ENCODE data around the gene RAB35. TPM values are rescaled to one million over a fixed set of nuclear protein-coding genes. Genes with fewer than 3 reads are reported as not detected.

The RAB35 gene
- total and polyA plus RNA-seq, 2 of the 4 experiments (the other 2 are of a cell fraction), result 32.6 to 49.6 TPM

- no peaks in the 10 kb centered on the region for H3K79me1 ChIP-seq (ENCODE audit: low read depth in 1 of 2, low read length in 2 of 2)
- H2AFZ ChIP-seq (replicated peaks; ENCODE audit: low read length, poor library complexity), result peak overlapping the region; percentile 14
- 71% methylated on average over 2 of the region's 18 CpGs; no CpG with 5 or more reads in 1 of the 2 experiments for WGBS, 2 experiments (ENCODE audit: extremely low coverage in 2 of 2, insufficient read length in 1 of 2)
- no peak overlapping the region for H2BK15ac ChIP-seq (ENCODE audit: low read depth, low read length)
- no peaks in the 10 kb centered on the region for H3K4me1 ChIP-seq (ENCODE audit: control insufficient read depth, insufficient read depth, low read length)
- no peak overlapping the region for H4K91ac ChIP-seq (ENCODE audit: insufficient read depth, low read depth, low read length)
- no TSS peak for BruUV-seq (replicated peaks)
- H3K23ac ChIP-seq (ENCODE audit: low read depth, low read length), result no peak overlapping the region
- no peak for ATAC-seq (ENCODE audit: low read depth)
- no peak overlapping the region for H3K9ac ChIP-seq (ENCODE audit: low read depth, low read length)
- CTCF ChIA-PET, result interaction anchor here (1.7 kb wide), 1 partner anchor 14 kb away, joined by 3 read pairs; no protein-coding TSS in a partner anchor
- TF ChIP-seq MAZ (IDR thresholded peaks at IDR 0.05; ENCODE audit: borderline replicate concordance, low read depth, low read length) (no peak), FOS (IDR thresholded peaks at IDR 0.05; ENCODE audit: low read depth, low read length) (no peak), MXI1 (IDR thresholded peaks at IDR 0.05; ENCODE audit: borderline replicate concordance, low read depth, low read length) (no peak), BHLHE40 (IDR thresholded peaks at IDR 0.05; ENCODE audit: low read depth, low read length) (no peak), CHD1 (IDR thresholded peaks at IDR 0.05; ENCODE audit: low read depth, low read length) (no peak), CTCF (conservative IDR thresholded peaks at IDR 0.05; ENCODE audit: low read depth, low read length) (no peak), POLR2A (IDR thresholded peaks at IDR 0.05; ENCODE audit: low read depth, low read length) (no peak), CEBPB (IDR thresholded peaks at IDR 0.05; ENCODE audit: low read depth, low read length) (no peak)
- in situ Hi-C loops (cut with MboI; ENCODE audit: low sequenced_read_pairs), result no loop called here
- no peaks in the 10 kb centered on the region for H3K36me3 ChIP-seq (ENCODE audit: control insufficient read depth, insufficient read depth, low read length)
- no peak overlapping the region for H2BK5ac ChIP-seq (ENCODE audit: low read depth, low read length, poor library complexity, severe bottlenecking)
- intact Hi-C loops (cut with micrococcal nuclease), result no loop called here
- H3K9me3 ChIP-seq (ENCODE audit: control insufficient read depth, insufficient read depth, low read length), result no peaks in the 10 kb centered on the region
- no peak overlapping the region for H3K18ac ChIP-seq (ENCODE audit: low read depth, low read length)
- H2AK5ac ChIP-seq (ENCODE audit: low read depth, low read length), result no peak overlapping the region
- no peak overlapping the region for H3K4me3 ChIP-seq (ENCODE audit: insufficient read depth, low read depth, low read length)
- POLR2A ChIA-PET (ENCODE audit: unreplicated experiment), result no interaction called here
- no peak overlapping the region for H3K4me2 ChIP-seq (ENCODE audit: low read depth, low read length)
- H2BK20ac ChIP-seq (ENCODE audit: low read depth, low read length), result no peak overlapping the region
- no peaks in the 10 kb centered on the region for H3K9me1 ChIP-seq (ENCODE audit: insufficient read depth, low read length)
- H3K4ac ChIP-seq (ENCODE audit: low read depth, low read length), result no peak overlapping the region
- no peak overlapping the region for H3K27ac ChIP-seq (ENCODE audit: insufficient read depth, low read length)
- H4K20me1 ChIP-seq (ENCODE audit: insufficient read depth, low read length), result no peaks in the 10 kb centered on the region
- H3K27me3 ChIP-seq (ENCODE audit: control insufficient read depth, insufficient read depth, low read length), result peaks cover 26% of the 10 kb centered on the region
- no peak overlapping the region for H2BK120ac ChIP-seq (ENCODE audit: low read depth, low read length)
- dilution Hi-C loops (cut with HindIII; ENCODE audit: low sequenced_read_pairs, unreplicated experiment), result no loop called here
- H3K56ac ChIP-seq (ENCODE audit: extremely low read depth, insufficient read depth, low read length), result no peak overlapping the region
- H4K8ac ChIP-seq (ENCODE audit: low read depth in 2 of 2, low read length in 2 of 2), result no peak overlapping the region
- H3K14ac ChIP-seq (replicated peaks; ENCODE audit: low read depth, low read length), result no peak overlapping the region
- no peak overlapping the region for H4K5ac ChIP-seq (ENCODE audit: low read depth, low read length)
- H2AK9ac ChIP-seq (replicated peaks; ENCODE audit: low read depth, low read length, poor library complexity), result no peak overlapping the region
- DNase-seq, result no peak
Observed at GRCh38 chr12:120072472-120073249, 43.9 kb downstream of the RAB35 start.

All from IMR-90 (cell line).